Measurements from ENCODE around the gene PABPN1L. TPM values are rescaled to one million over a fixed set of nuclear protein-coding genes. Genes with fewer than 3 reads are reported as not detected.
A peak's percentile ranks its signal among the peaks of the same experiment; 100 is the strongest.

The PABPN1L gene
- total RNA-seq, 6 experiments from 2014 or later: 0.37 TPM; not detected in 5

DNA sequence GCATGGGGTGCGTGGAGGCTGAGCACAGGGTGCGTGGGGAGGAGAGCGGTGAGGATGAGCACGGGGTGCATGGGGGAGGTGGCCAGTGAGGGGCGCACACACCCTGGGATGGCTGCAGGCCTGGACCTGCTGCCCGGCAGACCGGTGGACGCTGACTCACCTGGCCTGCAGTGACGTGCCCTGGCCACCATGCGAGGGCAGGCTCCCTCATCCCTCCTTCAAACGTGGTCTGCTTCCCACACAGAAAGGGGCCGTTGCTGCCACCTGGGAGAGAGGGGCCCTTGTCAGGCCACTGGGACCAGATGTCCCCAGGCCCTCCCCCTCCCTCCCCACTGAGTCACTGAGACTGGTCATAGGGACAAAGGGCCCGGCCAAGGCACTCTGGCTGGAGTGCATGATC, 34.6 kb downstream of the PABPN1L start:
- 100% methylated on average over 3 of the region's 13 CpGs for WGBS (ENCODE audit: insufficient coverage, low coverage, low lambda C conversion rate, missing lambda C conversion rate)
- H3K36me3 ChIP-seq: peaks cover 0 to 3% (median 0%) of the 10 kb centered on the region in 4 donors

GRCh38 chr16:88830783-88831182, 35.7 kb downstream of the PABPN1L start:
- DNase-seq: no peak
- WGBS (ENCODE audit: insufficient coverage, low coverage, low lambda C conversion rate, missing lambda C conversion rate): 78% methylated on average over 8 of the region's 14 CpGs
- peaks cover 0 to 3% (median 0%) of the 10 kb centered on the region in 4 donors for H3K36me3 ChIP-seq

More for the DNA sequence above, 34.6 kb downstream of the PABPN1L start:
- H3K27me3 ChIP-seq: no peaks in the 10 kb centered on the region
- ATAC-seq: peak in 3 of 4 donors; percentile 12 to 34 (median 27)
- H3K9me3 ChIP-seq: no peaks in the 10 kb centered on the region
- H3K4me1 ChIP-seq: no peaks in the 10 kb centered on the region
- no peak overlapping the region for H3K4me3 ChIP-seq
- intact Hi-C loops (cut with DNase I): no loop called here
- no peak for TF ChIP-seq POLR2A (IDR thresholded peaks at IDR 0.05)
- TF ChIP-seq, protein P1, sequence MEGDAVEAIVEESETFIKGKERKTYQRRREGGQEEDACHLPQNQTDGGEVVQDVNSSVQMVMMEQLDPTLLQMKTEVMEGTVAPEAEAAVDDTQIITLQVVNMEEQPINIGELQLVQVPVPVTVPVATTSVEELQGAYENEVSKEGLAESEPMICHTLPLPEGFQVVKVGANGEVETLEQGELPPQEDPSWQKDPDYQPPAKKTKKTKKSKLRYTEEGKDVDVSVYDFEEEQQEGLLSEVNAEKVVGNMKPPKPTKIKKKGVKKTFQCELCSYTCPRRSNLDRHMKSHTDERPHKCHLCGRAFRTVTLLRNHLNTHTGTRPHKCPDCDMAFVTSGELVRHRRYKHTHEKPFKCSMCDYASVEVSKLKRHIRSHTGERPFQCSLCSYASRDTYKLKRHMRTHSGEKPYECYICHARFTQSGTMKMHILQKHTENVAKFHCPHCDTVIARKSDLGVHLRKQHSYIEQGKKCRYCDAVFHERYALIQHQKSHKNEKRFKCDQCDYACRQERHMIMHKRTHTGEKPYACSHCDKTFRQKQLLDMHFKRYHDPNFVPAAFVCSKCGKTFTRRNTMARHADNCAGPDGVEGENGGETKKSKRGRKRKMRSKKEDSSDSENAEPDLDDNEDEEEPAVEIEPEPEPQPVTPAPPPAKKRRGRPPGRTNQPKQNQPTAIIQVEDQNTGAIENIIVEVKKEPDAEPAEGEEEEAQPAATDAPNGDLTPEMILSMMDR (IDR thresholded peaks at IDR 0.05): no peak
- no peak overlapping the region for H3K27ac ChIP-seq
- DNase-seq: no peak

DNA sequence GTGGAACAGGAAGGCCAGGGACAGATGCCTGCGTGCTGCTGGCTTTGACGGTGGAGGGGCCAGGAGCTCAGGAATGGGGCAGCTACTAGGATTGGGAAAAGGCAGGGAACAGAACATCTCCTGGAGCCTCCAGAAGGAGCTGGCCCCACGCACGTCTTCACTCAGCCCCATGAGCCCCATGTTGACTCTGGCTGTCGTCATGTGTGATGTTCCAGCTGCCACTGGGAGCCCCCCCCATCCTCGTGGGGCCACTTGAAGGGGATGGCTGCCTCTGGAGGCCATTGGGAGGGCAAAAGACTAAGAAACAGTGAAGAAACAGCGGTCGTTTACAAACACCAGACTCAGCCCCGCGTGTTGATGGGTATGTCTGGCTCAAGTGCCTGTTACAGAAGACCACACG, 36.2 kb downstream of the PABPN1L start:
- intact Hi-C loops (cut with DNase I): no loop called here
- no peak for TF ChIP-seq POLR2A (IDR thresholded peaks at IDR 0.05)
- TF ChIP-seq, protein P1 (IDR thresholded peaks at IDR 0.05): no peak
- H3K4me3 ChIP-seq: no peak overlapping the region
- no peak overlapping the region for H3K27ac ChIP-seq
- ATAC-seq: no peak
- no peak for DNase-seq
- 83% methylated on average over 7 of the region's 11 CpGs for WGBS (ENCODE audit: insufficient coverage, low coverage, low lambda C conversion rate, missing lambda C conversion rate)
- no peaks in the 10 kb centered on the region for H3K27me3 ChIP-seq
- H3K9me3 ChIP-seq: no peaks in the 10 kb centered on the region
- H3K4me1 ChIP-seq: no peaks in the 10 kb centered on the region
- peaks cover 0 to 3% (median 0%) of the 10 kb centered on the region in 4 donors for H3K36me3 ChIP-seq

More at GRCh38 chr16:88830783-88831182, 35.7 kb downstream of the PABPN1L start:
- H3K9me3 ChIP-seq: no peaks in the 10 kb centered on the region
- H3K27me3 ChIP-seq: no peaks in the 10 kb centered on the region
- no peaks in the 10 kb centered on the region for H3K4me1 ChIP-seq
- no peak overlapping the region for H3K4me3 ChIP-seq
- TF ChIP-seq, protein P1 (IDR thresholded peaks at IDR 0.05): no peak
- TF ChIP-seq POLR2A (IDR thresholded peaks at IDR 0.05): no peak
- H3K27ac ChIP-seq: no peak overlapping the region
- no peak for ATAC-seq
- intact Hi-C loops (cut with DNase I): no loop called here

DNA sequence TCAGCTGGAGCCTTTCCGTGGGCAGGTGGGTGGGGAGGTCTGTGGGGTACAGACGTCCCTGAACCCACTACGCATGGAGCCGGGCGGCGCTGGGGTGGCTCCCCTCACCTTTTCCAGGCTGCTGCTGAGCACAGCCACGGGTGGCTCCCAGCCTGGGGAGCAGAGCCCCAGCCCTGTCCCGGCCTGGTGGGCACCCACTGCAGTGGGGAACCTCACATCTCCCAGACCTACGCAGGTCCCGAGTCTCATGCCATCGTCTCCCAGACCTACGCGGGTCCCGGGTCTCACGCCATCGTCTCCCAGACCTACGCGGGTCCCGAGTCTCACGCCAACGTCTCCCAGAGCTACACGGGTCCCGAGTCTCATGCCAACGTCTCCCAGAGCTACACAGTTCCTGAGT, 37.7 kb downstream of the PABPN1L start:
- 82% methylated on average over 8 of the region's 24 CpGs for WGBS (ENCODE audit: insufficient coverage, low coverage, low lambda C conversion rate, missing lambda C conversion rate)
- H3K36me3 ChIP-seq: peaks cover 0 to 3% (median 0%) of the 10 kb centered on the region in 4 donors
- DNase-seq (no peak), ATAC-seq (no peak)
- intact Hi-C loops (cut with DNase I): no loop called here
- no peaks in the 10 kb centered on the region for H3K27me3 ChIP-seq
- no peaks in the 10 kb centered on the region for H3K9me3 ChIP-seq
- no peak for TF ChIP-seq POLR2A (IDR thresholded peaks at IDR 0.05)
- TF ChIP-seq, protein P1 (IDR thresholded peaks at IDR 0.05): no peak
- no peak overlapping the region for H3K27ac ChIP-seq
- H3K4me1 ChIP-seq: no peaks in the 10 kb centered on the region
- H3K4me3 ChIP-seq: no peak overlapping the region

DNA sequence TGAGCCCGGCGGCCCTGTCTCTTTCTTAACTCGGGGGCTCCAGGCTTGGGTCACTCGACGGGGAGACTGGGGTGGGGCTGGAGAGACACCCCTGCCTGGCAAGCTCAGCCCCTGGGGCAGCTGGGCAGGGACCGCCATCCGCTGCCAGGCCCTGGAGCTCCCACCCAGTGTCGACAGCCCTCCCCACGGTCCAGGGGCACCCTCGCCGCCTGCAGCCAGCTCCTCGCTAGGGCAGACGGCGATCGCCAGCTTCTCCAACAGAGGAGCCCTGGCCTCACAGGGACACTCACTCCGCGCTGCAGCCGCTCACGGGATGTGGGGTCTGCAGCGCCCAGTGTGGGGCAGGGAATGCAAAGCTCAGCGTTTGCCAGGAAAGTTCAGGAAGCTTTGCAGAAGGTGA, 38.7 kb downstream of the PABPN1L start:
- Histone ChIP-seq H3K4me3 (no peak overlapping the region), H3K27me3 (no peaks in the 10 kb centered on the region), H3K4me1 (no peaks in the 10 kb centered on the region), H3K27ac (no peak overlapping the region), H3K36me3 (peaks cover 0 to 3% (median 0%) of the 10 kb centered on the region in 4 donors), H3K9me3 (no peaks in the 10 kb centered on the region)
- TF ChIP-seq, protein P1 (IDR thresholded peaks at IDR 0.05): no peak
- TF ChIP-seq POLR2A (IDR thresholded peaks at IDR 0.05): no peak
- no peak for ATAC-seq
- no peak for DNase-seq
- WGBS (ENCODE audit: insufficient coverage, low coverage, low lambda C conversion rate, missing lambda C conversion rate): 92% methylated on average over 4 of the region's 21 CpGs
- intact Hi-C loops (cut with DNase I): no loop called here

All from right lobe of liver (tissue), 6 donors.